ENCODE measurements around the gene KCNAB2.
"Not testable (repeated sequence)": the region's sequence is repeated elsewhere in the genome, so short reads cannot be mapped to it uniquely, and the experiment has no call there.

Gene KCNAB2

GRCh38 chr1:6010554-6010953 lies 35.1 kb upstream of the KCNAB2 start:
- no peak for DNase-seq (ENCODE audit: low spot score)

- no peak for DNase-seq (ENCODE audit: low spot score)
These were observed 34.3 kb upstream of the KCNAB2 start for GRCh38 chr1:6011161-6011945.

GRCh38 chr1:6011946-6012258 lies 33.8 kb upstream of the KCNAB2 start:
- DNase-seq (ENCODE audit: low spot score), result no peak

GRCh38 chr1:6012529-6013318 lies 33.0 kb upstream of the KCNAB2 start:
- no peak for DNase-seq (ENCODE audit: low spot score)

GRCh38 chr1:6013491-6013890 lies 32.2 kb upstream of the KCNAB2 start:
- DNase-seq (ENCODE audit: low spot score), result no peak

GRCh38 chr1:6014130-6014999 lies 31.3 kb upstream of the KCNAB2 start:
- no peak for DNase-seq (ENCODE audit: low spot score)

GRCh38 chr1:6016191-6016865 lies 29.4 kb upstream of the KCNAB2 start:
- peak; percentile 54 for DNase-seq (ENCODE audit: low spot score)

- DNase-seq (ENCODE audit: low spot score), result not testable (repeated sequence)
These were observed 28.0 kb upstream of the KCNAB2 start for GRCh38 chr1:6017654-6018053.

- no peak for DNase-seq (ENCODE audit: low spot score)
These were observed 26.4 kb upstream of the KCNAB2 start for GRCh38 chr1:6019166-6019845.

- DNase-seq (ENCODE audit: low spot score), result no peak
These were observed 23.5 kb upstream of the KCNAB2 start for GRCh38 chr1:6022193-6022592.

- no peak for DNase-seq (ENCODE audit: low spot score)
These were observed 22.3 kb upstream of the KCNAB2 start for GRCh38 chr1:6023346-6023745.

- no peak for DNase-seq (ENCODE audit: low spot score)
These were observed 21.3 kb upstream of the KCNAB2 start for GRCh38 chr1:6024376-6024775.

GRCh38 chr1:6025269-6026094 lies 20.2 kb upstream of the KCNAB2 start:
- peak; percentile 70 for DNase-seq (ENCODE audit: low spot score)

- DNase-seq (ENCODE audit: low spot score), result peak; percentile 95
These were observed 19.4 kb upstream of the KCNAB2 start for GRCh38 chr1:6026095-6026809.

GRCh38 chr1:6027591-6027990 lies 18.1 kb upstream of the KCNAB2 start:
- no peak for DNase-seq (ENCODE audit: low spot score)

GRCh38 chr1:6028042-6028850 lies 17.4 kb upstream of the KCNAB2 start:
- DNase-seq (ENCODE audit: low spot score), result peak; percentile 40

- no peak for DNase-seq (ENCODE audit: low spot score)
These were observed 16.3 kb upstream of the KCNAB2 start for GRCh38 chr1:6029351-6029750.

GRCh38 chr1:6030132-6030531 lies 15.6 kb upstream of the KCNAB2 start:
- no peak for DNase-seq (ENCODE audit: low spot score)
